GM12872 (cell line): ENCODE measurements around the gene C2CD2.

ENCODE experiments used
- TF ChIP-seq, protein P1 (sequence below): IDR thresholded peaks from 3 replicates; pipeline ENCODE4 v1.5.1; 2011; ENCODE audit warnings: low read depth, mild to moderate bottlenecking, low read length, moderate library complexity; ENCODE audit not compliant: insufficient read depth

Gene C2CD2

DNA sequence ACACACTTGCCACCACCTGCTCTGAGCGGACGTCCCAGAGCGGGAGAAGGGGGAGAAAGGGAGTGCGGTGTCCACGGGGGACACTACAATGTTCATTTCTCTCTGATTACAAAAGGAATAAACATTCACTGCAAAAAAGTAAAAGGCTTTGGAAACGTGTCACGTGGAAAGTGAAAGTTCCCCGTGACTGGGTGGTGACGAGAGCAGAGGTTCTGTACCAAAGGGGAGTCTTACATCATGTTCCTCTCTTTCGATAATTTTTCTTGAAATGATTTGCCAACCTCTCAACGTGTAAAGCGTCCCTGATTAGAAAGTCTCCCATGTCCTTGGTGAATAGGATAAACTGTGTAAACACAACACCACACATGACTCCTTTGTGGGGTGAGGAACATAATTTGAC, 52.7 kb downstream of the C2CD2 start:
- TF ChIP-seq, protein P1, sequence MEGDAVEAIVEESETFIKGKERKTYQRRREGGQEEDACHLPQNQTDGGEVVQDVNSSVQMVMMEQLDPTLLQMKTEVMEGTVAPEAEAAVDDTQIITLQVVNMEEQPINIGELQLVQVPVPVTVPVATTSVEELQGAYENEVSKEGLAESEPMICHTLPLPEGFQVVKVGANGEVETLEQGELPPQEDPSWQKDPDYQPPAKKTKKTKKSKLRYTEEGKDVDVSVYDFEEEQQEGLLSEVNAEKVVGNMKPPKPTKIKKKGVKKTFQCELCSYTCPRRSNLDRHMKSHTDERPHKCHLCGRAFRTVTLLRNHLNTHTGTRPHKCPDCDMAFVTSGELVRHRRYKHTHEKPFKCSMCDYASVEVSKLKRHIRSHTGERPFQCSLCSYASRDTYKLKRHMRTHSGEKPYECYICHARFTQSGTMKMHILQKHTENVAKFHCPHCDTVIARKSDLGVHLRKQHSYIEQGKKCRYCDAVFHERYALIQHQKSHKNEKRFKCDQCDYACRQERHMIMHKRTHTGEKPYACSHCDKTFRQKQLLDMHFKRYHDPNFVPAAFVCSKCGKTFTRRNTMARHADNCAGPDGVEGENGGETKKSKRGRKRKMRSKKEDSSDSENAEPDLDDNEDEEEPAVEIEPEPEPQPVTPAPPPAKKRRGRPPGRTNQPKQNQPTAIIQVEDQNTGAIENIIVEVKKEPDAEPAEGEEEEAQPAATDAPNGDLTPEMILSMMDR: no peak

DNA sequence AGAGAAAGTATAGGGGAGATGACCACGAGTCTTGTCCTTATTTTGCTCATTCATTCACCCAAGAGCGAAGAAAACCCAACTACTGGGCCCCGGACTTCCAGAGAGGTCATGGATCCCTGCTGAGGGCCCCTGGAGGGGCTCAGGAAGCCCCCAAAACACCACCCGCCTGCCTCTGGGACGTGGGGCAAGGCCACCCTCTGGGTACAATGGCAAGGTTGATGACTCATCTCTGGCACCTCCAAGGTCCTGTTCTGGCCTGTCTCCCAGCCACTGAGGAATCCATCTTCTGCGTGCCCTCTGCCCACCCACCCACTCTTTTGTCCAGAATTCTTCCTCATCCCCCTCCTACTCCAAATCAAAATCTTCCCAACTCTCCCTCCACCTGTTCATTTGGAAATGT, 53.4 kb downstream of the C2CD2 start:
- TF ChIP-seq, protein P1: no peak

DNA sequence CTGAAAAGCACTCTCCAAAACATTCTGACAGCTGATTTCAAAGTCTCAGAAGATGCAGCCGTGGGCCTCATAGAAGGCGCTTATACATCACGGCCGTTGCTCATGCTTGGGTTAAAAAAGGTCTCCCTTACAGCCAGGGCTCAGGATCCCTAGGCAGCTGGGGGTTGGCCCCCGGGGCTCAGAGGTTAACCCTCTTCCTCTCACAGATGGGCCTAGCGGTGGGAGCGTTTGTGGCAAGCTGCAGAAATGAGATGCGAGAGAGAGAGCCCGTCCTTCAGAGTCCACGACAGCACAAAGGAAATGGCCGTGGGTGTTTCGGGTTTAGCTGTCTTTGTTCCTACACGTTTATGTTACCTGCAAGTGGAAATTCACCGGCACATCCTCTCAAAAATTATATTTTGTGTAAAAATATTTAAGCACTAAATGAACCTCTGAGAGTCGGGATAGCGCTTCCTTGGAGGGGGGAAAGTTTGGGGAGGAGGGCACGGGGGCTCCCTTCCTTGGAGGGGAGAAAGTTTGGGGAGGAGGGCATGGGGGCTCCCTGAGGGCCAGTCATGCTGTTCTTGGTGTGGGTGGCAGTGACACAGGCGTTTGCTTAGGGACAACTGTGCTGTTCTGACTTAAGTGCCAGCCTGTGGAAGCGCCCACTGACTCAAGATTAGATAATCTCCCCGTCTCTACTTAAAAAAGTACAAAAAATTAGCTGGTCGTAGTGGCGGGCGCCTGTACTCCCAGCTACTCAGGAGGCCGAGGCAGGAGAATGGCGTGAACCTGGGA, 54.2 kb downstream of the C2CD2 start:
- TF ChIP-seq, protein P1: no peak

DNA sequence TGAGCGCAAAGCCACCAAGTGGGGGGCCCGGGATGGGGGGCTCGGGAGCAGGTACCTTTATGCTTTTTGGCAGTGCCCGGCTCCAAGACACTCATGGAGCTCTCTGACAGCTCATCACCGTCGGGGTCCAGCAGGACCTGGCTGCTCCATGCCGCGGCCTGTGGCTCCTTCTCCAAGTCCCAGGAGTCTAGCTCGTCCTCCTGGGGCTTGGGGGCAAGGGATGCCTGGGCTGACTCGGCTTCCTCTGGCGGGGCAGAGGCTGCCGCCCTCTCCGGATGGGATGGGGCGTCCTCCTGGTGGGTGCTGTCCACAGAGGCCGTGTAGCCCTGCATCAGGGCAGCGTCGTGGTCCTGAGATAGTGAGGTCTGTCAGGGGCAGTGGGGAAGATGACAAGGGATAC, 54.8 kb downstream of the C2CD2 start:
- TF ChIP-seq, protein P1: no peak

DNA sequence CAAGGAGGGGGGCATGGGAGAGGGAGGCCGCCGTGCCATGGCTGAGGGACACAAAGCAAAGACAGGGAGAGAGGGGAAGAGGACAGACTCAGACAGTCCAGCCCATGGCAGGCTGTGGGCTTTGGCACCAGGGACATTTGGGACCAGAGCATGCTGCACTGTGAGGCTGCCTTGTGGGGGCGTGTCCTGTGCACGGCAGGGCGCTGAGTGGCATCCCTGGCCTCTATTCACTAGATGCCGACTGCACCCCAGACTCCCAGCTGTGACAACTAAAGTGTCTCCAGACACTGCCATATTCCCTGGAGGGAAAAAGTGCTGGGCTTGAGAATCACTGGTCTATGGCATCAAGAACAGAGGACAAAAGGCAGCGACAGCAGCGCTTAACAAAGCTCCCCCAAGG, 56.1 kb downstream of the C2CD2 start:
- TF ChIP-seq, protein P1: no peak

DNA sequence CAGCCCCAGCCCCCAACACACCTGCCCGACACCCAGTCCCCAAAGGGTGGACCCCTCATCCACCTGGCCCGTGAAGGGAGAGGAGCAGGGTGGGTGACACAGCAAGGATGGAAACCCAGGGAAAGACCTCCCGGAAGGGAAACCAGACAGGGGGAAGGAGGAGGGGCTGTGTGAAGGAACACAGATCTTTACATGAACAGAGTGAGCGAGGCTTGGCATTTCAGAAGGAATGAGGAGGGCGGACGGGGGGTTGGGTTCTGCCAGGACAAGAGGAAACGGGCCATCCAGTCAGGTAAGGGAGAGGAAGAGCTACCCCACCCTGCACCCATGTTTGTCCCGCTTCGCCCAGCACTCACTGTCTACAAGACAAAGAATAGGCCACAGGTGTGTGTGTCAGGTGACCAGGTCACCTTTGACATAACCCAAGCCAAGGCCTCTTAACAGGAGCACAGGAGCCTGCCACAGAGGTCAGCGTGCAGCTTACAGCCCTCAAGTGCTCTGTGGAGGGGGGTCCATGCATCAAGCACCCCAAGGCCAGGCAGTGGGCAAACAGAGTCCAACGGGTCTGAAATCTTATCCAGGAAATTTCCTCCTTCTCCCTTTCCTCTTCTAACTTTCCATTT, 56.7 kb downstream of the C2CD2 start:
- TF ChIP-seq, protein P1: no peak

DNA sequence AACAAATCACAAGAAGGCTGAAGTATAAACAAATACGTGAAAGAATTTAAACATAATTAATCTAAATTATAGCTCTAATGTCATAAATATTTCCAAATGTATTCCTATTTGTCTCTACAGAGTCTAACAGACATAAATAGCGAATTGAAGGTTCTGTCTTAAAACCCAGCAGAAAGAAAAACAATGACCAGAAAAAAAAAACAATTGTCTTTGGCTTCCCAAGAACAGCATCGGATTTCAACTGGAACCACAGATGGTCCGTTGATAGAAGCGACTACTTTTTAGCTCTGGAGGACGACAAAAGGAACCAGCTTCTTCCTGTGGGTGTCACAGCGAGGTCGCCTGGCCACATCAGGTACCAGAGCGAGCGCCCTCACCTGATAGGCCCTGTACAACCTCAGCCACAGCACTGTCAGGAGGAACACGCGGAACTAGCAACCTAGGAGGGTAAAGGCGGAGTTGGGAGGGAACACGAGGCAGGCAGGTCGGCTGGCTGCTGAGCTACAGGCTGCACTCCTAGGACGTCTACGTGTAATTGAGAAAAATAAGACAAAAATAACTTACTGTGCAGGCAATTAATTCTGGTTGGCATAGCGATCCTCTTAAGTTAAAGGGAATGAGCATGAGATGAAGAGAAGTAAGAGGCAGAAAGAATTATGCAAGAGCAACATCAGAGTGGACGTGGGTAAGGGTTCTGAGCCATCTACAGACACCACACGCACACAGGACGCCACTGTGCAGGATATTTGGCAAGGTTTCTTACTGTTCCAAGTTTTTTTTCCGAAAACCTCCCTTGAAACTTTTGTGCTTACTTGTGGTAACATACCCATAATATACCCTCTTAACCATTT, 58.0 kb downstream of the C2CD2 start:
- TF ChIP-seq, protein P1: peak; percentile 39; the same call in 2 of the 3 replicates
